HG02798 (cell line): ENCODE measurements around the gene CELF1.

Experiments
- ATAC-seq: cut with Tn5 transposase; IDR thresholded peaks from one replicate; pipeline ENCODE4 v1.9.1; 2021; ENCODE audit warnings: mild to moderate bottlenecking; ENCODE audit not compliant: unreplicated experiment, poor library complexity

The CELF1 gene

GRCh38 chr11:47495011-47495855 is 57.7 kb downstream of the CELF1 start:
- ATAC-seq: no peak

GRCh38 chr11:47489395-47489755 is 63.6 kb downstream of the CELF1 start:
- no peak for ATAC-seq

- no peak for ATAC-seq
Measured at GRCh38 chr11:47488674-47489394, 64.1 kb downstream of the CELF1 start.

- no peak for ATAC-seq
Measured at GRCh38 chr11:47488111-47488510, 64.8 kb downstream of the CELF1 start.

- no peak for ATAC-seq
Measured at GRCh38 chr11:47487421-47487820, 65.5 kb downstream of the CELF1 start.

GRCh38 chr11:47485107-47485506 is 67.8 kb downstream of the CELF1 start:
- no peak for ATAC-seq

- ATAC-seq: no peak
Measured at GRCh38 chr11:47483457-47483856, 69.5 kb downstream of the CELF1 start.

GRCh38 chr11:47480762-47481161 is 72.2 kb downstream of the CELF1 start:
- ATAC-seq: no peak

- no peak for ATAC-seq
Measured at GRCh38 chr11:47478651-47479329, 74.1 kb downstream of the CELF1 start.

GRCh38 chr11:47477753-47478152 is 75.2 kb downstream of the CELF1 start:
- ATAC-seq: no peak

- no peak for ATAC-seq
Measured at GRCh38 chr11:47477323-47477722, 75.6 kb downstream of the CELF1 start.

GRCh38 chr11:47470671-47471070 is 82.3 kb downstream of the CELF1 start:
- ATAC-seq: no peak

GRCh38 chr11:47469361-47470179 is 83.4 kb downstream of the CELF1 start:
- no peak for ATAC-seq

GRCh38 chr11:47468598-47469214 is 84.2 kb downstream of the CELF1 start:
- no peak for ATAC-seq

- no peak for ATAC-seq
Measured at GRCh38 chr11:47467357-47467756, 85.6 kb downstream of the CELF1 start.

- ATAC-seq: no peak
Measured at GRCh38 chr11:47466701-47467250, 86.2 kb downstream of the CELF1 start.

- ATAC-seq: no peak
Measured at GRCh38 chr11:47466201-47466600, 86.7 kb downstream of the CELF1 start.

GRCh38 chr11:47464483-47464882 is 88.4 kb downstream of the CELF1 start:
- ATAC-seq: no peak

- ATAC-seq: no peak
Measured at GRCh38 chr11:47461876-47462275, 91.1 kb downstream of the CELF1 start.
